SK-N-SH treated with all-trans-retinoic acid at 6 μM for 48 hours (cell line): ENCODE data around the gene TXNDC5.

Experiments
- ATAC-seq: fragments of 200-7000 bp; cut with Tn5 transposase; 3 replicates; pipeline ENCODE4 v1.9.1; 2020; ENCODE audit warnings: mild to moderate bottlenecking, moderate library complexity
- ARNTL ChIP-seq: fragments of 450-650 bp; formaldehyde crosslinking; IDR thresholded peaks from 2 replicates; pipeline ENCODE4 v1.5.0; 2020; ENCODE audit warnings: low read depth, mild to moderate bottlenecking, moderate library complexity, borderline replicate concordance
- BACH2 ChIP-seq: fragments of 250-450 bp; sonication (Bioruptor Pico); IDR thresholded peaks from 2 replicates; pipeline ENCODE4 v1.9.0; 2021; ENCODE audit warnings: mild to moderate bottlenecking, borderline replicate concordance
- CREB5 ChIP-seq: fragments of 250-450 bp; sonication (Bioruptor Pico); IDR thresholded peaks from 2 replicates; pipeline ENCODE4 v1.5.1; 2020; ENCODE audit warnings: low read depth, mild to moderate bottlenecking, moderate library complexity
- CSDC2 ChIP-seq: fragments of 250-450 bp; sonication (Bioruptor Pico); IDR thresholded peaks from 2 replicates; pipeline ENCODE4 v1.5.0; 2020; ENCODE audit warnings: mild to moderate bottlenecking, moderate library complexity
- CSRNP3 ChIP-seq: fragments of 250-450 bp; sonication (Bioruptor Pico); IDR thresholded peaks from 2 replicates; pipeline ENCODE4 v1.5.1; 2021; ENCODE audit warnings: mild to moderate bottlenecking, moderate library complexity
- ESRRG ChIP-seq: fragments of 250-450 bp; sonication (Bioruptor Pico); IDR thresholded peaks from 2 replicates; pipeline ENCODE4 v1.6.1; 2021; ENCODE audit warnings: mild to moderate bottlenecking
- GLIS3 ChIP-seq: fragments of 250-450 bp; sonication (Bioruptor Pico); IDR thresholded peaks from 2 replicates; pipeline ENCODE4 v1.5.0; 2020; ENCODE audit warnings: mild to moderate bottlenecking, moderate library complexity
- ISL1 ChIP-seq: fragments of 250-450 bp; sonication (Bioruptor Pico); IDR thresholded peaks from 2 replicates; pipeline ENCODE4 v2.1.2; 2022; ENCODE audit warnings: mild to moderate bottlenecking, moderate library complexity
- OSR1 ChIP-seq: fragments of 250-450 bp; sonication (Bioruptor Pico); IDR thresholded peaks from 2 replicates; pipeline ENCODE4 v1.8.0; 2022; ENCODE audit warnings: moderate library complexity, mild to moderate bottlenecking, inconsistent platforms
- POU6F1 ChIP-seq: fragments of 250-450 bp; sonication (Bioruptor Pico); IDR thresholded peaks from 2 replicates; pipeline ENCODE4 v1.8.0; 2021; ENCODE audit warnings: low read depth, mild to moderate bottlenecking, moderate library complexity, borderline replicate concordance
- PPARA ChIP-seq: fragments of 250-450 bp; sonication (Bioruptor Pico); IDR thresholded peaks from 2 replicates; pipeline ENCODE4 v1.5.0; 2020; ENCODE audit warnings: mild to moderate bottlenecking, borderline replicate concordance
- RARB ChIP-seq: fragments of 250-450 bp; sonication (Bioruptor Pico); IDR thresholded peaks from 2 replicates; pipeline ENCODE4 v1.8.0; 2021; ENCODE audit warnings: mild to moderate bottlenecking, moderate library complexity
- SNAI2 ChIP-seq: fragments of 250-450 bp; sonication (Bioruptor Pico); IDR thresholded peaks from 2 replicates; pipeline ENCODE4 v1.5.0; 2020; ENCODE audit warnings: mild to moderate bottlenecking, moderate library complexity
- TCF4 ChIP-seq: fragments of 250-450 bp; sonication (Bioruptor Pico); IDR thresholded peaks from 2 replicates; pipeline ENCODE4 v1.8.0; 2021; ENCODE audit warnings: mild to moderate bottlenecking, moderate library complexity, borderline replicate concordance
- TOX ChIP-seq: fragments of 250-450 bp; sonication (Bioruptor Pico); IDR thresholded peaks from 2 replicates; pipeline ENCODE4 v1.8.0; 2021; ENCODE audit warnings: mild to moderate bottlenecking, moderate library complexity, borderline replicate concordance
- TSHZ2 ChIP-seq: fragments of 250-450 bp; sonication (Bioruptor Pico); IDR thresholded peaks from 2 replicates; pipeline ENCODE4 v1.5.0; 2020; ENCODE audit warnings: mild to moderate bottlenecking, moderate library complexity
- ZC3H10 ChIP-seq: fragments of 250-450 bp; sonication (Bioruptor Pico); IDR thresholded peaks from 2 replicates; pipeline ENCODE4 v1.5.1; 2021; ENCODE audit warnings: mild to moderate bottlenecking, moderate library complexity
- ZFP3 ChIP-seq: fragments of 250-450 bp; sonication (Bioruptor Pico); IDR thresholded peaks from 2 replicates; pipeline ENCODE4 v1.5.0; 2020; ENCODE audit warnings: mild to moderate bottlenecking, moderate library complexity
- ZNF70 ChIP-seq: fragments of 450-650 bp; formaldehyde crosslinking; IDR thresholded peaks from 2 replicates; pipeline ENCODE4 v1.5.0; 2020; ENCODE audit warnings: mild to moderate bottlenecking, moderate library complexity

The TXNDC5 gene

GRCh38 chr6:7896465-7896987 lies 14.1 kb downstream of the TXNDC5 start:
- TF ChIP-seq CSDC2 (CRISPR knock-in tag) (no peak), GLIS3 (no peak), SNAI2 (CRISPR knock-in tag) (no peak), CSRNP3 (CRISPR knock-in tag) (no peak), TCF4 (CRISPR knock-in tag) (no peak), POU6F1 (no peak), BACH2 (CRISPR knock-in tag) (no peak), TSHZ2 (CRISPR knock-in tag) (no peak), ARNTL (CRISPR knock-in tag) (no peak), RARB (CRISPR knock-in tag) (no peak), ISL1 (CRISPR knock-in tag) (no peak), ZNF70 (CRISPR knock-in tag) (no peak), ZFP3 (CRISPR knock-in tag) (no peak), TOX (no peak)
- ATAC-seq, result no peak

- ATAC-seq, result no peak
- TF ChIP-seq ESRRG (CRISPR knock-in tag) (no peak), RARB (CRISPR knock-in tag) (no peak), OSR1 (no peak), CSDC2 (CRISPR knock-in tag) (no peak), TCF4 (CRISPR knock-in tag) (no peak), CSRNP3 (CRISPR knock-in tag) (no peak), GLIS3 (no peak), TOX (no peak), BACH2 (CRISPR knock-in tag) (no peak), PPARA (CRISPR knock-in tag) (no peak), ZC3H10 (no peak), SNAI2 (CRISPR knock-in tag) (no peak), CREB5 (CRISPR knock-in tag) (no peak), POU6F1 (no peak), ISL1 (CRISPR knock-in tag) (no peak)
- TF ChIP-seq, all 23 proteins: peak for 0
These were observed 15.5 kb downstream of the TXNDC5 start for GRCh38 chr6:7895125-7895423.
